HUDEP-2 (cell line): ENCODE measurements around the gene TJP3.

ENCODE experiments used
- DNase-seq, 76 experiments: peaks; one replicate each; lab custom pipeline; 2025; ENCODE audit not compliant: unreplicated experiment in 76 of 76; lab: John Stamatoyannopoulos, UW

TJP3 gene

GRCh38 chr19:3671680-3672574, 36.3 kb upstream of the TJP3 start:
- DNase-seq: no peak

GRCh38 chr19:3672575-3672948, 35.6 kb upstream of the TJP3 start:
- no peak for DNase-seq

GRCh38 chr19:3672993-3673392, 35.2 kb upstream of the TJP3 start:
- no peak for DNase-seq

- no peak for DNase-seq
These were observed 34.4 kb upstream of the TJP3 start for GRCh38 chr19:3673506-3674439.

GRCh38 chr19:3674784-3675543, 33.2 kb upstream of the TJP3 start:
- no peak for DNase-seq

- no peak for DNase-seq
These were observed 30.0 kb upstream of the TJP3 start for GRCh38 chr19:3678188-3678587.

- DNase-seq: no peak
These were observed 29.0 kb upstream of the TJP3 start for GRCh38 chr19:3679138-3679537.

- no peak for DNase-seq
These were observed 28.6 kb upstream of the TJP3 start for GRCh38 chr19:3679581-3679980.

- DNase-seq: no peak
These were observed 27.2 kb upstream of the TJP3 start for GRCh38 chr19:3680939-3681338.

GRCh38 chr19:3682286-3682685, 25.9 kb upstream of the TJP3 start:
- DNase-seq: no peak

- DNase-seq: no peak
These were observed 25.3 kb upstream of the TJP3 start for GRCh38 chr19:3682741-3683404.

- DNase-seq: no peak
These were observed 24.7 kb upstream of the TJP3 start for GRCh38 chr19:3683405-3684053.

GRCh38 chr19:3684054-3684816, 23.9 kb upstream of the TJP3 start:
- no peak for DNase-seq

GRCh38 chr19:3684817-3685410, 23.3 kb upstream of the TJP3 start:
- no peak for DNase-seq

- no peak for DNase-seq
These were observed 20.8 kb upstream of the TJP3 start for GRCh38 chr19:3687393-3687773.

- no peak for DNase-seq
These were observed 20.1 kb upstream of the TJP3 start for GRCh38 chr19:3687774-3688706.

- no peak for DNase-seq
These were observed 17.4 kb upstream of the TJP3 start for GRCh38 chr19:3690551-3691371.
